ENCODE measurements around the gene DGKB.

GRCh38 chr7:14861456-14861855 is 41.1 kb downstream of the DGKB start:
- no peak for TF ChIP-seq PBX3 (IDR thresholded peaks at IDR 0.05)
- TF ChIP-seq CTCF (IDR thresholded peaks at IDR 0.05), result no peak
- TF ChIP-seq MXI1 (IDR thresholded peaks at IDR 0.05; ENCODE audit: low read depth, low read length), result no peak
- TF ChIP-seq POLR2AphosphoS5 (IDR thresholded peaks at IDR 0.05; ENCODE audit: low read depth, low read length), result no peak
- no peak for TF ChIP-seq EP300 (IDR thresholded peaks at IDR 0.05; ENCODE audit: borderline replicate concordance in 1 of 2, low read depth in 1 of 2, low read length in 1 of 2)
- no peak for TF ChIP-seq ZBTB33 (IDR thresholded peaks at IDR 0.05; ENCODE audit: borderline replicate concordance, low read depth)
- no peak for TF ChIP-seq REST (IDR thresholded peaks at IDR 0.05; ENCODE audit: low read depth, low read length)
- no peak for TF ChIP-seq MEF2A (IDR thresholded peaks at IDR 0.05; ENCODE audit: borderline replicate concordance, low read depth)
- no peak for TF ChIP-seq SIN3A (IDR thresholded peaks at IDR 0.05; ENCODE audit: borderline replicate concordance, low read depth, low read length)
- TF ChIP-seq JUND (IDR thresholded peaks at IDR 0.05), result no peak
- TF ChIP-seq FOXM1 (IDR thresholded peaks at IDR 0.05; ENCODE audit: low read depth), result no peak

All from SK-N-SH (cell line).